ENCODE measurements around the gene ZNF575. TPM values are rescaled to one million over a fixed set of nuclear protein-coding genes. Genes with fewer than 3 reads are reported as not detected.
A peak's percentile ranks its signal among the peaks of the same experiment; 100 is the strongest.
"Not testable (repeated sequence)": the region's sequence is repeated elsewhere in the genome, so short reads cannot be mapped to it uniquely, and the experiment has no call there.

ZNF575 gene
- polyA plus RNA-seq, 3 donors, result 2.7 to 3.0 (median 2.9) TPM

- no peak for DNase-seq
Observed at GRCh38 chr19:43506629-43507028, 26.4 kb upstream of the ZNF575 start.

GRCh38 chr19:43507880-43508279 is 25.1 kb upstream of the ZNF575 start:
- no peak for DNase-seq

GRCh38 chr19:43510713-43511112 is 22.3 kb upstream of the ZNF575 start:
- DNase-seq, result no peak

- DNase-seq, result no peak
Observed at GRCh38 chr19:43511324-43511723, 21.7 kb upstream of the ZNF575 start.

GRCh38 chr19:43512399-43512798 is 20.6 kb upstream of the ZNF575 start:
- not testable (repeated sequence) for DNase-seq

GRCh38 chr19:43518051-43518450 is 14.9 kb upstream of the ZNF575 start:
- DNase-seq, result no peak

- DNase-seq, result peak; percentile 87
Observed at GRCh38 chr19:43519436-43520088, 13.4 kb upstream of the ZNF575 start.

GRCh38 chr19:43522929-43523328 is 10.1 kb upstream of the ZNF575 start:
- no peak for DNase-seq

GRCh38 chr19:43523696-43524095 is 9.3 kb upstream of the ZNF575 start:
- DNase-seq, result not testable (repeated sequence)

GRCh38 chr19:43524922-43525835 is 7.8 kb upstream of the ZNF575 start:
- DNase-seq, result no peak

- DNase-seq, result no peak
Observed at GRCh38 chr19:43525836-43526771, 6.9 kb upstream of the ZNF575 start.

- DNase-seq, result peak; percentile 60
Observed at GRCh38 chr19:43526884-43527859, 5.8 kb upstream of the ZNF575 start, which contains the start of gene ETHE1. Gene ETHE1, minus strand, starts transcription at chr19:43527201. Its CDS starts 24 bp downstream, at chr19:43527177.

GRCh38 chr19:43527860-43528622 is 4.9 kb upstream of the ZNF575 start:
- peak; percentile 62 for DNase-seq

- DNase-seq, result no peak
Observed at GRCh38 chr19:43532571-43532961, 422 bp upstream of the ZNF575 start.

GRCh38 chr19:43533546-43534304 is 737 bp downstream of the ZNF575 start:
- DNase-seq, result peak; percentile 100

- DNase-seq, result no peak
Observed at GRCh38 chr19:43534305-43534815, 1.4 kb downstream of the ZNF575 start.

- DNase-seq, result no peak
Observed at GRCh38 chr19:43534816-43535761, 2.1 kb downstream of the ZNF575 start.

GRCh38 chr19:43538922-43539321 is 5.9 kb downstream of the ZNF575 start:
- DNase-seq, result no peak

All from renal pelvis (tissue), 4 donors.